GM23248 (cell line): ENCODE results near the gene PRR5L. TPM values are rescaled to one million over a fixed set of nuclear protein-coding genes. Genes with fewer than 3 reads are reported as not detected.
A peak's percentile ranks its signal among the peaks of the same experiment; 100 is the strongest.

ENCODE experiments used
- DNase-seq: peaks from one replicate; pipeline ENCODE4 v3.0.0-alpha.2; 2015
- H2AFZ ChIP-seq: fragments of 200-600 bp; sonication (generic); 2 replicates; pipeline ENCODE4 v1.6.1; 2016; ENCODE audit warnings: antibody characterized with exemption
- H3F3A ChIP-seq: fragments of 200-600 bp; sonication (generic); 2 replicates; pipeline ENCODE4 v1.6.1; 2016; ENCODE audit warnings: mild to moderate bottlenecking, antibody characterized with exemption, mixed run types; ENCODE audit not compliant: insufficient read depth
- H3K27ac ChIP-seq: fragments of 200-600 bp; sonication (generic); 2 replicates; pipeline ENCODE4 v1.5.1; 2016; ENCODE audit warnings: mild to moderate bottlenecking
- H3K27me3 ChIP-seq: fragments of 200-600 bp; sonication (generic); replicated peaks from 2 replicates; pipeline ENCODE4 v1.6.1; 2016; ENCODE audit warnings: mild to moderate bottlenecking; ENCODE audit not compliant: insufficient read depth
- H3K36me3 ChIP-seq: fragments of 200-600 bp; sonication (generic); 2 replicates; pipeline ENCODE4 v1.6.1; 2016; ENCODE audit warnings: low read depth, mild to moderate bottlenecking
- H3K4me1 ChIP-seq: fragments of 200-600 bp; sonication (generic); 2 replicates; pipeline ENCODE4 v1.6.1; 2016; ENCODE audit warnings: mild to moderate bottlenecking; ENCODE audit not compliant: insufficient read depth
- H3K4me2 ChIP-seq: fragments of 200-600 bp; sonication (generic); one replicate; pipeline ENCODE4 v1.6.1; 2016; ENCODE audit warnings: mild to moderate bottlenecking; ENCODE audit not compliant: unreplicated experiment
- H3K4me3 ChIP-seq: fragments of 200-600 bp; sonication (generic); 2 replicates; pipeline ENCODE4 v1.5.1; 2016; ENCODE audit warnings: mild to moderate bottlenecking
- H3K79me2 ChIP-seq: fragments of 200-600 bp; sonication (generic); 2 replicates; pipeline ENCODE4 v1.6.1; 2016; ENCODE audit warnings: mild to moderate bottlenecking; ENCODE audit not compliant: insufficient read depth
- H3K9ac ChIP-seq: fragments of 200-600 bp; sonication (generic); 2 replicates; pipeline ENCODE4 v1.6.1; 2016; ENCODE audit warnings: mild to moderate bottlenecking
- H3K9me2 ChIP-seq: fragments of 200-600 bp; sonication (generic); 2 replicates; pipeline ENCODE4 v1.6.1; 2016; ENCODE audit warnings: mixed run types, mild to moderate bottlenecking, moderate library complexity; ENCODE audit not compliant: insufficient read depth
- H3K9me3 ChIP-seq: fragments of 200-600 bp; sonication (generic); one replicate; pipeline ENCODE4 v1.6.1; 2017; ENCODE audit warnings: low read depth
- H4K20me1 ChIP-seq: fragments of 200-600 bp; sonication (generic); 2 replicates; pipeline ENCODE4 v1.6.0; 2016; ENCODE audit not compliant: insufficient read depth
- EZH2 ChIP-seq: fragments of 200-600 bp; sonication (generic); IDR thresholded peaks from 2 replicates; pipeline ENCODE4 v1.6.1; 2018; ENCODE audit warnings: antibody characterized with exemption, mild to moderate bottlenecking; ENCODE audit not compliant: insufficient read depth, poor library complexity, severe bottlenecking
- EZH2phosphoT487 ChIP-seq: fragments of 200-600 bp; sonication (generic); IDR thresholded peaks from 2 replicates; pipeline ENCODE4 v1.6.1; 2018; ENCODE audit warnings: antibody characterized with exemption, moderate library complexity, mild to moderate bottlenecking, low read depth; ENCODE audit not compliant: insufficient read depth
- WGBS, 2 experiments: methylation state at CpG; one replicate each; pipeline ENCODE4 v1.1.6; 2015 to 2017; ENCODE audit warnings: low lambda C conversion rate in 2 of 2, low coverage in 1 of 2; ENCODE audit errors: missing lambda C conversion rate in 2 of 2; 5-methylcytosine and 5-hydroxymethylcytosine counted together
- in situ Hi-C: fragments of 300-500 bp; cut with MboI; formaldehyde crosslinking; loops from 2 replicates; pipeline ENCODE4 v1.15.0; 2020
- polyA plus RNA-seq: library from polyadenylated mRNA; unstranded; fragments of >200 nt; fragmentation: Nextera tagmentation; extraction: Ambion mirVana; gene quantifications from 2 replicates; pipeline ENCODE4 v1.2.1, GENCODE V29; 2016
- total RNA-seq: library from RNA; depleted of rRNA; stranded (reverse); fragments of >200 nt; shearing (Covaris generic); gene quantifications from 2 replicates; pipeline ENCODE4 v1.2.3, GENCODE V29; 2014

The PRR5L gene
- total and polyA plus RNA-seq, 2 experiments from 2014 or later: 9.0 to 29.8 TPM

- H3K4me3 ChIP-seq: no peak overlapping the region
- H4K20me1 ChIP-seq: no peaks in the 10 kb centered on the region
- H3F3A ChIP-seq: no peaks in the 10 kb centered on the region
- peaks cover 34% of the 10 kb centered on the region for H3K27me3 ChIP-seq
- H3K27ac ChIP-seq: no peak overlapping the region
- WGBS, 2 experiments: 77 to 86% methylated on average over 4 of the region's 4 CpGs
- TF ChIP-seq EZH2 (no peak), EZH2phosphoT487 (no peak)
- in situ Hi-C loops: no loop called here
- no peaks in the 10 kb centered on the region for H3K9me3 ChIP-seq
- no peaks in the 10 kb centered on the region for H3K79me2 ChIP-seq
- H3K36me3 ChIP-seq: no peaks in the 10 kb centered on the region
- peak; percentile 12 for DNase-seq
- no peaks in the 10 kb centered on the region for H3K9me2 ChIP-seq
- peaks cover 10% of the 10 kb centered on the region; the same call in 1 of the 2 replicates for H3K4me1 ChIP-seq
- no peak overlapping the region for H3K4me2 ChIP-seq
- no peak overlapping the region for H3K9ac ChIP-seq
- H2AFZ ChIP-seq: no peak overlapping the region
These were observed 16.0 kb downstream of the PRR5L start for GRCh38 chr11:36311926-36312595.

DNA sequence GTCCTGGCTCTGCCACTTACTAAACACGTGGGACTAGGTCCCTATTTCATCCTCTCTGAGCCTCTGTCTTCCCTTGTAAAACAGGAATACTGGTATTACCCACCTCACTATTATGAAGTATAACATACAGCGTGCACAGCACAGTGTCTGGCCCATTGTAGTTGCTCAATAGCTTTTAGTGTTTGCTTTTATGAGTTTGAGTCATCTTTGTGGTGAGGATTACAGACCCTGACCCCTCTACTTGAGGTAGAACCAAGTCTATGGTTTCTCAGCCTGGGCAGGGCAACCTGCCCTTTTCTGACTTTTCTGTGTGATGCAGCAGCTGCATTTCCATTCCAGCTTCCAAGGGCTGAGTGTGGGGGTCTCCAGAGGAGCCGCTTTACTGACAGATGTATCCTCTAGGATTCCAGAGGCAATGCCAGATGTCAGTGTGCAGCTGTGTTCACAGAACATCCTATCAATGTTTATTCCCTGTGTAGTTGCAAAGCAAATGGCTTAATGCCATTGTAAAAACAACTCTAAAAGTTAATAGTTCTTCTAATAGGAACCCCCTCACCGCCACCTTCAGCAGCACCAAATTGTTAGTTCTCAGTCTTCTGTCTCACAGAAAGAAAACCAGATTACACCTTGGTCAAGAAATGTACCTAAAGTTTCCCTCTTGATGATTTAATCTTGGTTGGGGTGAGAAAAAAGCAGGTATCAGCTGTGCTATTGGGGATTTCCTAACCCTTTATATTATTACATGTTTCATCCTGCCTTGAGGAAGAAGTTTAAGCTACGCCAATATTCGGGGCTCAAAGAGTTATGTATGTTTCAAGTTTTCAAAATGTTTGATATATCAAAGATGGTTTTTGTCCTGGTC lies 16.8 kb downstream of the PRR5L start:
- Histone ChIP-seq H3K27ac (no peak overlapping the region), H3K4me2 (no peak overlapping the region)
- in situ Hi-C loops: no loop called here

DNA sequence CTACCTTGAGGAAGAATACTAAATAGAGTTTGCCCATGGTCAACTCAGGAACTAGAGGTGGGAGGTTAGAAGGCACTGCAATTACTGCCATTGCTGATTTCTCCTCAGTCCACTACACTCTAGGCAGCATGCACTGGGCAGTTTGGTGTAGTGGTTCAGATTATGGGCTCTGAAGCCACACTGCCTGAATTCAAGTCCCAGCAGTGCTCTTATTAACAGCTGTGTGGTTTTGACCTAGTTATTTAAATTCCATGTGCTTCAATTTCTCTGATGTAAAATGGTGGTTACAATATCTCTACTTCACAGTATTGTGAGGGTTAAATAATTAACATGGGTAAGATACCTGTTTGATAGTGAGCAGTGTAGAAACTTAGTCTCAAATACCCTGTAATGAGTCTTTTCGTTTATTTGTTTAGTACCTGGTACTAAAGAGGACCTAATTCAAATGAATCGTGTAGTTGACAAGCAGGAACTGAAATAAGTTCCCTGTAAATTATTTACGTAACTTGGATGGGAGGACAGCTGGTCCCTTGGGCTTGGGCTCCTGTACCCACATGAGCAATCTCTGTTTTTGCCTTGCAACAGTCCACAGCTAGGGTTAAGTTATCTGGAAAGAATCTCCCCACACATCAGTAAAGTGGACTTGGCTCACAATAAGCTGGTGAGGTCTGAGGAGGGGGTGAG lies 17.8 kb downstream of the PRR5L start:
- Histone ChIP-seq H3K9ac (no peak overlapping the region), H3F3A (no peaks in the 10 kb centered on the region), H4K20me1 (no peaks in the 10 kb centered on the region), H3K9me2 (no peaks in the 10 kb centered on the region), H3K4me2 (no peak overlapping the region), H3K79me2 (no peaks in the 10 kb centered on the region), H3K4me1 (peaks cover 7% of the 10 kb centered on the region; the same call in 1 of the 2 replicates), H3K4me3 (no peak overlapping the region), H3K27ac (no peak overlapping the region), H3K9me3 (no peaks in the 10 kb centered on the region), H2AFZ (no peak overlapping the region), H3K36me3 (no peaks in the 10 kb centered on the region), H3K27me3 (peaks cover 49% of the 10 kb centered on the region)
- WGBS, 2 experiments: 48 to 50% methylated on average over 3 of the region's 3 CpGs
- no peak for DNase-seq
- TF ChIP-seq EZH2 (no peak), EZH2phosphoT487 (no peak)
- in situ Hi-C loops: no loop called here

More for the DNA sequence above, 16.8 kb downstream of the PRR5L start:
- Histone ChIP-seq H3K4me3 (no peak overlapping the region), H3K27me3 (peaks cover 40% of the 10 kb centered on the region), H2AFZ (no peak overlapping the region), H3F3A (no peaks in the 10 kb centered on the region), H3K4me1 (peaks cover 10% of the 10 kb centered on the region; the same call in 1 of the 2 replicates), H3K9me3 (no peaks in the 10 kb centered on the region), H3K36me3 (no peaks in the 10 kb centered on the region), H4K20me1 (no peaks in the 10 kb centered on the region), H3K79me2 (no peaks in the 10 kb centered on the region), H3K9ac (no peak overlapping the region), H3K9me2 (no peaks in the 10 kb centered on the region)
- TF ChIP-seq EZH2 (no peak), EZH2phosphoT487 (no peak)
- DNase-seq: peak; percentile 43
- 34 to 46% methylated on average over 6 of the region's 6 CpGs for WGBS, 2 experiments

DNA sequence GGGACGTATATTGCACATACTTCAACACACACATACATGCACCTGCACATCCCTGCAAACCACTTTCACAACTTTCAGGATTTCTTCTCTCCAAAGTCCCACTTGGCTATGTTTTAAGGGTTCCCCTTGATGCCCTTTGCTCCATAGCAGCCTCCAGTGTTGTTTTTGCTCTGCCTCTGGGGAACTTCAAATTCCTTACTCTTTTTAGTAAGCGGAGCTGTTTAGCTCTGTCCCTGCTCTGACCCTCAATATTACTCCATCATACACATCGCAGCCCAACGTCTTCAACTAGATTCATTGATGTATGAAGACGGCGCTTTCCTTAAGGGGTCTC lies 18.3 kb downstream of the PRR5L start:
- TF ChIP-seq EZH2 (no peak), EZH2phosphoT487 (no peak)
- WGBS, 2 experiments: 71 to 73% methylated on average over 6 of the region's 6 CpGs
- Histone ChIP-seq H3K9me2 (no peaks in the 10 kb centered on the region), H3K9me3 (no peaks in the 10 kb centered on the region), H3K36me3 (no peaks in the 10 kb centered on the region), H3K9ac (no peak overlapping the region), H3F3A (no peaks in the 10 kb centered on the region), H4K20me1 (no peaks in the 10 kb centered on the region), H3K4me1 (peaks cover 4% of the 10 kb centered on the region; the same call in 1 of the 2 replicates), H3K79me2 (no peaks in the 10 kb centered on the region), H3K27me3 (peaks cover 50% of the 10 kb centered on the region), H3K4me2 (no peak overlapping the region), H3K4me3 (no peak overlapping the region), H2AFZ (no peak overlapping the region), H3K27ac (no peak overlapping the region)
- DNase-seq: no peak
- in situ Hi-C loops: no loop called here
